Cardiac fibroblast (primary cell): ENCODE data around the gene ZKSCAN8.

Experiments
- DNase-seq, 2 donors: peaks; one replicate each; pipeline versions ENCODE4 v3.0.0 to v3.0.0-alpha.2; 2010; ENCODE audit warnings: low read depth in 2 of 2
- H3K4me3 ChIP-seq, 2 donors: replicated peaks in 1 of 2; 1 replicate in 1 of 2; 2 replicates in 1 of 2; pipeline ENCODE4 v1.5.1; 2011; ENCODE audit warnings: low read depth in 2 of 2, low read length in 2 of 2, mild to moderate bottlenecking in 2 of 2, moderate library complexity in 1 of 2
- CTCF ChIP-seq: IDR thresholded peaks from one replicate; pipeline ENCODE4 v1.5.1; 2011; ENCODE audit warnings: low read depth, mild to moderate bottlenecking, low read length, inconsistent platforms

The ZKSCAN8 gene

GRCh38 chr6:28167926-28168325, 26.2 kb downstream of the ZKSCAN8 start:
- DNase-seq, result no peak
- no peak overlapping the region for H3K4me3 ChIP-seq
- TF ChIP-seq CTCF, result no peak

GRCh38 chr6:28171271-28171670, 29.6 kb downstream of the ZKSCAN8 start:
- no peak for DNase-seq
- no peak for TF ChIP-seq CTCF
- no peak overlapping the region for H3K4me3 ChIP-seq

- TF ChIP-seq CTCF, result no peak
- H3K4me3 ChIP-seq, result no peak overlapping the region
- DNase-seq, result no peak
Measured at GRCh38 chr6:28172006-28172405, 30.3 kb downstream of the ZKSCAN8 start.

GRCh38 chr6:28176373-28176772, 34.7 kb downstream of the ZKSCAN8 start:
- H3K4me3 ChIP-seq, result no peak overlapping the region
- TF ChIP-seq CTCF, result no peak
- no peak for DNase-seq

GRCh38 chr6:28182255-28182654, 40.6 kb downstream of the ZKSCAN8 start:
- TF ChIP-seq CTCF, result no peak
- no peak overlapping the region for H3K4me3 ChIP-seq
- no peak for DNase-seq

GRCh38 chr6:28188111-28188979, 46.7 kb downstream of the ZKSCAN8 start:
- no peak overlapping the region for H3K4me3 ChIP-seq
- no peak for TF ChIP-seq CTCF
- no peak for DNase-seq

GRCh38 chr6:28200020-28200419, 58.3 kb downstream of the ZKSCAN8 start:
- DNase-seq, result no peak
- no peak for TF ChIP-seq CTCF

More at GRCh38 chr6:28200020-28200419, 58.3 kb downstream of the ZKSCAN8 start:
- no peak overlapping the region for H3K4me3 ChIP-seq
